A549 (cell line): ENCODE measurements around the gene KHDC3L. TPM values are rescaled to one million over a fixed set of nuclear protein-coding genes. Genes with fewer than 3 reads are reported as not detected.
A peak's percentile ranks its signal among the peaks of the same experiment; 100 is the strongest.

Experiments used
- ATAC-seq, 2 experiments: fragments of 200-7000 bp in 1 of 2; fragments of >200 bp in 1 of 2; cut with Nextera tagmentation in 1 of 2; cut with Tn5 transposase in 1 of 2; 3 replicates each; pipeline versions ENCODE4 v1.8.0 to v1.9.1; 2018 to 2020; ENCODE audit warnings: mild to moderate bottlenecking in 1 of 2, moderate library complexity in 1 of 2
- CTCF ChIA-PET: fragments of 300-600 bp; sonication (Branson Sonifier 250); formaldehyde crosslinking; extraction: SDS; loops from one replicate; lab custom pipeline; 2021; ENCODE audit warnings: antibody characterized with exemption, inconsistent platforms; lab: Yijun Ruan, JAX
- POLR2A ChIA-PET: fragments of 350-600 bp; formaldehyde crosslinking; extraction: SDS; loops from one replicate; lab custom pipeline; 2021; ENCODE audit warnings: antibody characterized with exemption, inconsistent platforms; lab: Yijun Ruan, JAX
- DNase-seq, 2 experiments: peaks; one replicate each; pipeline versions ENCODE4 v3.0.0 to v3.0.0-alpha.2; 2011 to 2016; ENCODE audit warnings: low read depth in 1 of 2, low spot score in 1 of 2
- FAIRE-seq: peaks from 2 replicates; lab custom pipeline; 2011; peaks lifted over from hg19 to GRCh38; lab: Jason Lieb, UNC
- H3K27ac ChIP-seq, 2 experiments: fragments of >200 bp; sonication (Bioruptor Twin); formaldehyde crosslinking; 3 replicates each; pipeline ENCODE4 v1.5.1; 2016 to 2017
- H3K4me1 ChIP-seq: fragments of >200 bp; sonication (Bioruptor Twin); formaldehyde crosslinking; 3 replicates; pipeline ENCODE4 v1.6.1; 2016
- H3K4me2 ChIP-seq: fragments of >200 bp; sonication (Bioruptor Twin); formaldehyde crosslinking; 3 replicates; pipeline ENCODE4 v1.6.1; 2016
- H3K4me3 ChIP-seq: fragments of >200 bp; sonication (Bioruptor Twin); formaldehyde crosslinking; 3 replicates; pipeline ENCODE4 v1.5.1; 2016
- H3K9me3 ChIP-seq: fragments of >200 bp; sonication (Bioruptor Twin); formaldehyde crosslinking; 3 replicates; pipeline ENCODE4 v1.6.1; 2016
- ATOH8 ChIP-seq: fragments of 250-450 bp; sonication (Bioruptor Pico); IDR thresholded peaks from 2 replicates; pipeline ENCODE4 v1.5.0; 2020; ENCODE audit warnings: low read depth, mild to moderate bottlenecking, moderate library complexity
- CBX8 ChIP-seq: fragments of 200-600 bp; sonication (generic); IDR thresholded peaks from 2 replicates; pipeline ENCODE4 v1.6.1; 2016
- E2F6 ChIP-seq: IDR thresholded peaks from 2 replicates; pipeline ENCODE4 v1.6.1; 2012; ENCODE audit warnings: low read depth, borderline replicate concordance
- EHMT2 ChIP-seq: fragments of 200-600 bp; sonication (generic); IDR thresholded peaks from 2 replicates; pipeline ENCODE4 v1.6.1; 2016; ENCODE audit warnings: antibody characterized with exemption, low read depth, mild to moderate bottlenecking, moderate library complexity
- EP300 ChIP-seq, 2 experiments: fragments of >200 bp; sonication (Bioruptor Twin); formaldehyde crosslinking; IDR thresholded peaks; 2 replicates in 1 of 2; 3 replicates in 1 of 2; pipeline ENCODE4 v1.6.1; 2016 to 2017
- FOXS1 ChIP-seq: fragments of 250-450 bp; sonication (Bioruptor Pico); IDR thresholded peaks from 2 replicates; pipeline ENCODE4 v1.5.0; 2020; ENCODE audit warnings: mild to moderate bottlenecking, moderate library complexity
- GATA3 ChIP-seq: IDR thresholded peaks from 2 replicates; pipeline ENCODE4 v1.6.1; 2012; ENCODE audit warnings: borderline replicate concordance
- HDAC2 ChIP-seq: fragments of 200-600 bp; sonication (generic); IDR thresholded peaks from 2 replicates; pipeline ENCODE4 v1.6.1; 2016
- HES2 ChIP-seq: fragments of >200 bp; sonication (Bioruptor Twin); formaldehyde crosslinking; IDR thresholded peaks from 2 replicates; pipeline ENCODE4 v1.6.1; 2016
- HEYL ChIP-seq: fragments of 250-450 bp; sonication (Bioruptor Pico); IDR thresholded peaks from 2 replicates; pipeline ENCODE4 v1.8.0; 2021; ENCODE audit warnings: mild to moderate bottlenecking, moderate library complexity
- HOXB13 ChIP-seq: fragments of 250-450 bp; sonication (Bioruptor Pico); IDR thresholded peaks from 2 replicates; pipeline ENCODE4 v1.5.0; 2020; ENCODE audit warnings: low read depth, mild to moderate bottlenecking, moderate library complexity
- HOXB5 ChIP-seq: fragments of 250-450 bp; sonication (Bioruptor Pico); IDR thresholded peaks from 2 replicates; pipeline ENCODE4 v1.5.0; 2020; ENCODE audit warnings: mild to moderate bottlenecking, moderate library complexity
- JUN ChIP-seq, 2 experiments: fragments of >200 bp; sonication (Bioruptor Twin); formaldehyde crosslinking; IDR thresholded peaks; 2 replicates in 1 of 2; 3 replicates in 1 of 2; pipeline ENCODE4 v1.6.1; 2016 to 2017
- JUNB ChIP-seq: fragments of >200 bp; sonication (Bioruptor Twin); formaldehyde crosslinking; IDR thresholded peaks from 2 replicates; pipeline ENCODE4 v1.6.1; 2016
- MYC ChIP-seq: IDR thresholded peaks from 2 replicates; pipeline ENCODE4 v1.6.1; 2012; ENCODE audit warnings: mild to moderate bottlenecking, inconsistent platforms, low read length, improper control_type of control experiment, borderline replicate concordance
- NFE2L2 ChIP-seq: fragments of 150-350 bp; conservative IDR thresholded peaks from 2 replicates; pipeline ENCODE4 v1.6.1; 2014; ENCODE audit warnings: low read length
- NPAS2 ChIP-seq: fragments of 250-450 bp; sonication (Bioruptor Pico); IDR thresholded peaks from 2 replicates; pipeline ENCODE4 v1.8.0; 2022; ENCODE audit warnings: mild to moderate bottlenecking, moderate library complexity, borderline replicate concordance
- PHF8 ChIP-seq: fragments of 200-600 bp; sonication (generic); IDR thresholded peaks from 2 replicates; pipeline ENCODE4 v1.6.1; 2016; ENCODE audit warnings: low read depth, mild to moderate bottlenecking, antibody characterized with exemption, moderate library complexity, borderline replicate concordance
- POLR2AphosphoS2 ChIP-seq: conservative IDR thresholded peaks from 2 replicates; pipeline ENCODE4 v1.6.1; 2012; ENCODE audit warnings: low read length, improper control_type of control experiment, inconsistent platforms
- RAD21 ChIP-seq, 2 experiments: fragments of >200 bp in 1 of 2; sonication (Bioruptor Twin) in 1 of 2; formaldehyde crosslinking in 1 of 2; IDR thresholded peaks in 1 of 2; conservative IDR thresholded peaks in 1 of 2; 2 replicates in 1 of 2; 3 replicates in 1 of 2; pipeline ENCODE4 v1.6.1; 2012 to 2018; ENCODE audit warnings: inconsistent platforms in 1 of 2
- SMC3 ChIP-seq: fragments of >200 bp; sonication (Bioruptor Twin); formaldehyde crosslinking; IDR thresholded peaks from 3 replicates; pipeline ENCODE4 v1.6.1; 2018; ENCODE audit warnings: inconsistent platforms
- SREBF2 ChIP-seq: fragments of 450-650 bp; IDR thresholded peaks from 2 replicates; pipeline ENCODE4 v1.6.1; 2014; ENCODE audit warnings: mild to moderate bottlenecking, moderate library complexity
- TP53 ChIP-seq: fragments of 250-450 bp; sonication (Bioruptor Pico); IDR thresholded peaks from 2 replicates; pipeline ENCODE4 v1.5.0; 2021; ENCODE audit warnings: mild to moderate bottlenecking, moderate library complexity
- USF2 ChIP-seq: fragments of 450-650 bp; IDR thresholded peaks from 2 replicates; pipeline ENCODE4 v1.6.1; 2014; ENCODE audit warnings: antibody characterized with exemption
- ZFP36 ChIP-seq: fragments of 450-650 bp; IDR thresholded peaks from 2 replicates; pipeline ENCODE4 v1.6.1; 2014; ENCODE audit warnings: borderline replicate concordance; ENCODE audit not compliant: partially characterized antibody
- WGBS: methylation state at CpG from one replicate; pipeline ENCODE4 v1.1.6; 2017; ENCODE audit errors: missing lambda C conversion rate; 5-methylcytosine and 5-hydroxymethylcytosine counted together
- polyA plus RNA-seq, 4 experiments: library from polyadenylated mRNA; depleted of rRNA in 3 of 4; stranded (reverse); fragments of >200 nt; fragmentation: RNase III in 1 of 4; extraction: RNeasy Plus Mini Kit Qiagen cat#74134 plus additional on column Dnase treatment in 1 of 4; gene quantifications; 2 replicates in 3 of 4; 3 replicates in 1 of 4; pipeline ENCODE4 v1.2.3, GENCODE V29; 2011 to 2017

The KHDC3L gene
- polyA plus RNA-seq, 2 of the 4 experiments (the other 2 are of a cell fraction) = not detected

- ChIA-PET CTCF (interaction anchor here (0.7 to 1.0 kb wide), 2 partner anchors 14 to 66 kb away, joined by 3 to 5 read pairs; no protein-coding TSS in a partner anchor), POLR2A (no interaction called here)
These were observed 39.1 kb upstream of the KHDC3L start for GRCh38 chr6:73323323-73323722.

GRCh38 chr6:73325656-73326055, 36.8 kb upstream of the KHDC3L start:
- ChIA-PET CTCF (interaction anchor here (0.6 to 4.3 kb wide), 9 partner anchors 8 to 914 kb away, joined by 3 to 19 read pairs (median 6); no protein-coding TSS in a partner anchor), POLR2A (no interaction called here)
- Histone ChIP-seq H3K4me2 (no peak overlapping the region), H3K4me3 (no peak overlapping the region), H3K9me3 (no peaks in the 10 kb centered on the region), H3K27ac (no peak overlapping the region)
- ATAC-seq (no peak), FAIRE-seq (no peak)
- 92% methylated on average over 3 of the region's 3 CpGs for WGBS
- TF ChIP-seq NFE2L2 (no peak), PHF8 (no peak), ATOH8 (no peak), USF2 (no peak), SMC3 (no peak), ZFP36 (no peak), CBX8 (no peak), FOXS1 (CRISPR knock-in tag) (no peak), EP300 (IDR thresholded peaks at IDR 0.05) (no peak), E2F6 (no peak), HOXB13 (CRISPR knock-in tag) (no peak), MYC (no peak)
- TF ChIP-seq, all 56 proteins: peak for 0
- no peaks in the 10 kb centered on the region for H3K4me1 ChIP-seq
- DNase-seq = no peak

More at GRCh38 chr6:73323323-73323722, 39.1 kb upstream of the KHDC3L start:
- H3K4me1 ChIP-seq = no peaks in the 10 kb centered on the region
- TF ChIP-seq PHF8 = no peak
- TF ChIP-seq JUNB = no peak
- TF ChIP-seq HEYL (CRISPR knock-in tag) = no peak
- no peak for TF ChIP-seq SMC3
- TF ChIP-seq HDAC2 = no peak
- no peak for TF ChIP-seq EHMT2
- no peak for TF ChIP-seq GATA3
- no peak for TF ChIP-seq JUN (IDR thresholded peaks at IDR 0.05)
- no peak for TF ChIP-seq TP53 (CRISPR knock-in tag)
- TF ChIP-seq NPAS2 (CRISPR knock-in tag) = no peak
- no peak for TF ChIP-seq HOXB5
- no peak for TF ChIP-seq POLR2AphosphoS2
- TF ChIP-seq RAD21 (conservative IDR thresholded peaks at IDR 0.05 in 1 of 2, IDR thresholded peaks at IDR 0.05 in 1 of 2) = no peak
- TF ChIP-seq HES2 = no peak
- TF ChIP-seq SREBF2 = no peak
- H3K4me2 ChIP-seq = no peak overlapping the region
- 0 out of 3 replicates have a peak, but pooled peaks cover 10% of the 10 kb centered on the region for H3K9me3 ChIP-seq
- FAIRE-seq = no peak
- no peak overlapping the region for H3K4me3 ChIP-seq
- no peak for DNase-seq
- 84% methylated on average over 2 of the region's 2 CpGs for WGBS
- 0 out of 6 replicates have a peak, but pooled peaks of 1 of the 2 experiments have one; percentile 30 for ATAC-seq
- H3K27ac ChIP-seq = no peak overlapping the region
